Tibial nerve (tissue), 4 donors: ENCODE results near the gene MTMR2. TPM values are rescaled to one million over a fixed set of nuclear protein-coding genes. Genes with fewer than 3 reads are reported as not detected.

Source experiments
- DNase-seq, 2 donors: peaks; one replicate each; pipeline ENCODE4 v3.0.0-alpha.2; 2019; ENCODE audit warnings: low spot score in 2 of 2
- H3K27ac ChIP-seq, 4 donors: fragments of 200-600 bp; sonication (generic) in 3 of 4; one replicate each; pipeline ENCODE4 v1.5.1; 2017 to 2019; ENCODE audit warnings: mild to moderate bottlenecking in 1 of 4
- H3K27me3 ChIP-seq, 2 donors: fragments of 200-600 bp; sonication (generic) in 1 of 2; one replicate each; pipeline versions ENCODE4 v1.5.1 to v1.6.0; 2017 to 2019
- H3K36me3 ChIP-seq, 3 donors: fragments of 200-600 bp; sonication (generic); one replicate each; pipeline ENCODE4 v1.5.1; 2018 to 2019
- H3K4me1 ChIP-seq, 4 donors: fragments of 200-600 bp; sonication (generic) in 3 of 4; one replicate each; pipeline ENCODE4 v1.5.1; 2017 to 2019
- H3K4me3 ChIP-seq, 4 donors: fragments of 200-600 bp; sonication (generic) in 3 of 4; one replicate each; pipeline ENCODE4 v1.5.1; 2017 to 2019; ENCODE audit warnings: mild to moderate bottlenecking in 1 of 4, moderate library complexity in 1 of 4
- H3K9me3 ChIP-seq, 4 donors: fragments of 200-600 bp; sonication (generic) in 3 of 4; one replicate each; pipeline ENCODE4 v1.5.1; 2017 to 2019
- CTCF ChIP-seq, 5 experiments: fragments of 200-600 bp in 3 of 5; fragments of 450-650 bp in 2 of 5; sonication (generic) in 3 of 5; IDR thresholded peaks; one replicate each; pipeline ENCODE4 v1.5.1; 2016 to 2019; ENCODE audit warnings: antibody characterized with exemption in 5 of 5, mild to moderate bottlenecking in 3 of 5, moderate library complexity in 2 of 5
- EP300 ChIP-seq, 2 donors: sonication (generic); formaldehyde crosslinking; IDR thresholded peaks; one replicate each; pipeline ENCODE4 v1.6.1; 2017; ENCODE audit warnings: antibody characterized with exemption in 2 of 2, mild to moderate bottlenecking in 1 of 2
- POLR2A ChIP-seq, 2 donors: fragments of 450-650 bp; IDR thresholded peaks; one replicate each; pipeline ENCODE4 v1.6.1; 2017; ENCODE audit warnings: antibody characterized with exemption in 2 of 2, mild to moderate bottlenecking in 2 of 2, moderate library complexity in 2 of 2
- WGBS, 2 donors: methylation state at CpG; one replicate each; pipeline ENCODE4 v1.1.5; 2018; 5-methylcytosine and 5-hydroxymethylcytosine counted together
- small RNA-seq: library from RNA; depleted of rRNA; stranded (forward); fragments of <200 nt; gene quantifications from one replicate; pipeline ENCODE3, GENCODE V24; 2016
- total RNA-seq, 4 donors: library from RNA; depleted of rRNA; stranded (reverse); fragments of >200 nt; gene quantifications; one replicate each; pipeline ENCODE4 v1.1.0, GENCODE V29; 2016

The MTMR2 gene
- total RNA-seq, 4 donors from 2014 or later: 22.5 to 33.2 (median 27.5) TPM

DNA sequence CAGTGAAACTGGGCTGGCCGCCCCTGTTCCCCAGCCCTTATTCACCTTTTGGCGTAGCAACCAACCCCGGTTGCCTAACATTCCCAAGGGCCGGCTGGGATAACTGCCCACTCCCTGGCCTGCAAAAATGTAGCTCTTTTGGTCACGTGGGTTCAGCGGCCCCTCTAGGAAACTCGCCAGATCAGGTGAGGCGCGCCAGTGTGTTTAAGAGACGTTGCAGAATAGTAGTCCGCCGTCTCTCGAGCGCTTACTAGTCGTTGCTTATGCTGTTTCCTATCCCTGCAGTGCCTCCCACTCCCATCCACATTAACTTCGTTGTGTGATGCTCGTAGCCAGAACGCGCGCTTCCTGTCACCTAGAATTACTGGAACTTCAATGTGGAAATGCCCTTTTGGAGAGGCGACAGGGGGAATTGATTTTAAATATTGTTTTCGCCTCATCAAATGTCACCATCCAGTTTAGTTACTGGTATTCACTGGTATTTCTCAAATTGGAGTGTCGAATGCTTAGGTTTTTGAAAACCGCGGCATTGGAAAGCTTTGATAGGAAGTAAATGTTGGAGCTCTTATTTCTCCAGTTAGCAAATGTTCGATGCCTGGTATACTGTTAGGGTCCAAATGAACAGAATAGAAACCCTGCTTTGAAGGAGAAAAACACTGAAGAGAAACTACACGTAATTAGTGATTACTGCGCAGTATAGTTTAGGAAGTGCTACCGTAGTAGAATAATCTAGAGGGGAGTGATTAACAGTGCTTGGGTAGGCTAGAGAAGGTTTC, 132.8 kb downstream of the MTMR2 start:
- no peaks in the 10 kb centered on the region for H3K27me3 ChIP-seq
- peaks cover 6 to 34% (median 18%) of the 10 kb centered on the region in 4 donors for H3K4me1 ChIP-seq
- H3K27ac ChIP-seq: peak overlapping the region; percentile 99 to 100 (median 99)
- peak; percentile 55 to 61 for DNase-seq
- H3K9me3 ChIP-seq: no peaks in the 10 kb centered on the region
- TF ChIP-seq CTCF (IDR thresholded peaks at IDR 0.05): no peak
- TF ChIP-seq POLR2A (IDR thresholded peaks at IDR 0.05): no peak
- TF ChIP-seq EP300 (IDR thresholded peaks at IDR 0.05): no peak
- H3K4me3 ChIP-seq: peak overlapping the region; percentile 71 to 96 (median 90)
- WGBS, 2 donors: 5 to 6% methylated on average over 29 of the region's 29 CpGs
- peaks cover 0 to 15% (median 0%) of the 10 kb centered on the region in 3 donors for H3K36me3 ChIP-seq

DNA sequence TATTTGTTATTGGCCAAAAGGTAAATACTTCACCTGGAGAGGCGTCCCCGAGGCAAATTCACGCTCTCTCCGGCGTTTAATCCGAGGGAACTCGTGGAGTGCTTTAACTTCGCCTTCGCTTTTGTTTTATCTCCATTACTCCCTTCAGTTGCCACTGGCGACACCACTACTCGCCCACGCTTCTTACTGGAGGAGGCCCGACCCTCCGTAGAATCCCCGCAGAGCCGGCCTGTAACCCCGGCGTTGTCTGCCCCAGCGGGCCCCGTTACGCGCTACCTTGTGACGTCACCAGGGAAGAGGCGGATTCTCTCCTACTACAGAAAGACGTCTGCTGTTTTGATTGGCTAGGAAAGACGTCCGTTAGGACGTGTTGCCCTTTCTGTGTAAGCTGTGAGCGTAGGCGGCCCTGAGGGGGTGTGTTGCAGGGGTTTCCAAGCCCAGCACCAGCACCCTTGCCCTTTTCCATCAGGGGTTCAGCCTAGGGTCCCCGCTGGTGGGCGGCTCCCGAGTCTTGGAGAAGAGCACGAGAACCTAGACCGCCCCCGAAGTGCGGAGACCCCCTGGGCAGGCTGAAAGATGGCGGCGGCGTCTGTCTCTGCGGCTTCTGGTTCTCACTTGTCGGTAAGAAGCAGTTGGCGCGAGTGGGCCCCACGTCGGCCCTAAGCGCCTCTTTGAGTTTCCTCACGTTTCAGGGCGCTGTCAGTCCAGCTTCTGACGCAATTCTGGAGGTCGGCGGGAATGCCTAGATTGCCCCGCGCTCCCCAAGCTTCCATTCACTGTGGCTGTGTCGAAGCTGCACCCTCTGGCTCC, 133.6 kb downstream of the MTMR2 start, which contains the start of gene CEP57:
TSS of gene CEP57 (plus strand) at position 376 of the 810 bp plus-strand sequence. CDS start at position 577, 201 bp downstream.
- H3K27ac ChIP-seq: peak within 1 kb of the TSS; percentile 99 to 100 (median 99)
- 0 to 1% methylated on average over 25 to 45 of the region's 55 CpGs for WGBS, 2 donors
- peaks cover 6 to 42% (median 18%) of the 10 kb centered on the region in 4 donors for H3K4me1 ChIP-seq
- peaks cover 0 to 23% (median 0%) of the 10 kb centered on the region in 3 donors for H3K36me3 ChIP-seq
- H3K4me3 ChIP-seq: peak within 1 kb of the TSS; percentile 71 to 96 (median 90)
- TF ChIP-seq CTCF (IDR thresholded peaks at IDR 0.05) (no peak), EP300 (IDR thresholded peaks at IDR 0.05) (peak; percentile 30 to 86), POLR2A (IDR thresholded peaks at IDR 0.05) (peak in 1 of 2 donors; percentile 78)
- H3K9me3 ChIP-seq: no peaks in the 10 kb centered on the region
- DNase-seq: peak; percentile 90 to 98
- no peaks in the 10 kb centered on the region for H3K27me3 ChIP-seq

- Histone ChIP-seq H3K9me3 (no peaks in the 10 kb centered on the region), H3K27ac (peak within 1 kb of the TSS; percentile 99 to 100 (median 99)), H3K4me1 (peaks cover 6 to 42% (median 18%) of the 10 kb centered on the region in 4 donors), H3K36me3 (peaks cover 0 to 30% (median 0%) of the 10 kb centered on the region in 3 donors), H3K27me3 (no peaks in the 10 kb centered on the region), H3K4me3 (peak within 1 kb of the TSS; percentile 71 to 96 (median 90))
- TF ChIP-seq CTCF (IDR thresholded peaks at IDR 0.05) (no peak), EP300 (IDR thresholded peaks at IDR 0.05) (peak; percentile 47 to 98), POLR2A (IDR thresholded peaks at IDR 0.05) (peak; percentile 87 to 96)
- WGBS, 2 donors: 0% methylated on average over 26 to 42 of the region's 62 CpGs
- peak; percentile 91 to 93 for DNase-seq
These were observed 134.3 kb downstream of the MTMR2 start, which contains the start of gene FAM76B for GRCh38 chr11:95789506-95790122. Gene FAM76B (minus strand): TSS chr11:95789782. CDS start chr11:95789478, 304 bp downstream.

- H3K27me3 ChIP-seq: no peaks in the 10 kb centered on the region
- peaks cover 6 to 42% (median 18%) of the 10 kb centered on the region in 4 donors for H3K4me1 ChIP-seq
- H3K36me3 ChIP-seq: peaks cover 0 to 36% (median 0%) of the 10 kb centered on the region in 3 donors
- TF ChIP-seq POLR2A (IDR thresholded peaks at IDR 0.05): no peak
- TF ChIP-seq CTCF (IDR thresholded peaks at IDR 0.05): peak in 2 of 5 experiments; percentile 14 to 15
- WGBS, 2 donors: 0 to 2% methylated on average over 7 to 34 of the region's 34 CpGs
- H3K9me3 ChIP-seq: no peaks in the 10 kb centered on the region
- peak in 1 of 2 donors; percentile 11 for DNase-seq
- peak overlapping the region; percentile 99 to 100 (median 99) for H3K27ac ChIP-seq
- peak overlapping the region; percentile 71 to 96 (median 90) for H3K4me3 ChIP-seq
These were observed 134.9 kb downstream of the MTMR2 start for GRCh38 chr11:95788921-95789505.

Small RNA genes lying within 50 kb of the gene (small RNA-seq; reads per million reads assigned to genes)
- gene RNA5SP345: not detected

Other genes with a start within 250 kb of the MTMR2 start
- gene FAM76B, start 134.3 kb downstream of the MTMR2 start, total RNA-seq: 10 to 100 TPM; 46.1 to 91.8 (median 54.3) TPM
- gene CEP57, start 133.6 kb downstream of the MTMR2 start, total RNA-seq: 10 to 100 TPM; 48.9 to 58.0 (median 52.1) TPM